HepG2 (cell line): ENCODE data around the gene ZDHHC11. TPM values are rescaled to one million over a fixed set of nuclear protein-coding genes. Genes with fewer than 3 reads are reported as not detected.

Experiments used
- ADNP ChIP-seq: sonication (generic); formaldehyde crosslinking; IDR thresholded peaks from 2 replicates; pipeline ENCODE4 v1.4.0; 2020; ENCODE audit warnings: missing genetic modification reagents
- BCL6 ChIP-seq: IDR thresholded peaks from 2 replicates; pipeline ENCODE4 v1.6.1; 2016; ENCODE audit warnings: missing genetic modification reagents, missing compliant biosample characterization
- FOXK2 ChIP-seq: fragments of 450-650 bp; IDR thresholded peaks from 2 replicates; pipeline ENCODE4 v1.6.1; 2016
- MAFG ChIP-seq: sonication (generic); formaldehyde crosslinking; IDR thresholded peaks from 2 replicates; pipeline ENCODE4 v1.5.1; 2020; ENCODE audit warnings: mild to moderate bottlenecking, missing genetic modification reagents
- POLR2AphosphoS2 ChIP-seq: IDR thresholded peaks from 2 replicates; pipeline ENCODE4 v1.6.1; 2011; ENCODE audit warnings: low read depth, low read length, improper control_type of control experiment
- POLR2G ChIP-seq: fragments of 200-400 bp; formaldehyde crosslinking; IDR thresholded peaks from 2 replicates; pipeline ENCODE4 v1.6.1; 2018; ENCODE audit warnings: mild to moderate bottlenecking, low read depth, low read length, moderate library complexity
- RAD51 ChIP-seq: fragments of 450-650 bp; IDR thresholded peaks from 2 replicates; pipeline ENCODE4 v1.6.1; 2016; ENCODE audit warnings: borderline replicate concordance
- RARA ChIP-seq: IDR thresholded peaks from 2 replicates; pipeline ENCODE4 v1.6.1; 2016; ENCODE audit warnings: missing genetic modification reagents, missing compliant biosample characterization
- SKI ChIP-seq: fragments of 450-650 bp; IDR thresholded peaks from one replicate; pipeline ENCODE4 v1.6.1; 2018; ENCODE audit warnings: mild to moderate bottlenecking; ENCODE audit not compliant: partially characterized antibody
- TBL1XR1 ChIP-seq: fragments of 150-350 bp; IDR thresholded peaks from 2 replicates; pipeline ENCODE4 v1.6.1; 2014; ENCODE audit warnings: borderline replicate concordance, low read length; ENCODE audit not compliant: partially characterized antibody
- ZFP37 ChIP-seq: sonication (generic); formaldehyde crosslinking; IDR thresholded peaks from 2 replicates; pipeline ENCODE4 v1.4.0; 2020; ENCODE audit warnings: missing genetic modification reagents, borderline replicate concordance
- ZFP90 ChIP-seq: sonication (generic); formaldehyde crosslinking; IDR thresholded peaks from 2 replicates; pipeline ENCODE4 v1.8.0; 2022; ENCODE audit warnings: missing genetic modification reagents, mild to moderate bottlenecking, inconsistent platforms, borderline replicate concordance
- ZNF274 ChIP-seq: sonication (generic); formaldehyde crosslinking; IDR thresholded peaks from 2 replicates; pipeline ENCODE4 v1.5.1; 2020; ENCODE audit warnings: mild to moderate bottlenecking, missing genetic modification reagents
- ZNF33B ChIP-seq: sonication (generic); formaldehyde crosslinking; IDR thresholded peaks from 2 replicates; pipeline ENCODE4 v1.5.1; 2020; ENCODE audit warnings: mild to moderate bottlenecking, missing genetic modification reagents
- ZNF34 ChIP-seq: sonication (generic); formaldehyde crosslinking; IDR thresholded peaks from 2 replicates; pipeline ENCODE4 v1.4.0; 2020; ENCODE audit warnings: mild to moderate bottlenecking, missing genetic modification reagents, borderline replicate concordance
- ZNF468 ChIP-seq: sonication (generic); formaldehyde crosslinking; IDR thresholded peaks from 2 replicates; pipeline ENCODE4 v1.8.0; 2022; ENCODE audit warnings: mild to moderate bottlenecking, moderate library complexity, missing genetic modification reagents
- ZNF746 ChIP-seq: sonication (generic); formaldehyde crosslinking; IDR thresholded peaks from 2 replicates; pipeline ENCODE4 v1.8.0; 2022; ENCODE audit warnings: mild to moderate bottlenecking, missing genetic modification reagents
- polyA plus RNA-seq, 8 experiments: library from polyadenylated mRNA; depleted of rRNA in 3 of 8; stranded (reverse) in 7 of 8; unstranded in 1 of 8; fragments of >200 nt; fragmentation: Illumina TruSeq in 4 of 8; extraction: Trizol in 4 of 8; gene quantifications; 2 replicates each; pipeline versions ENCODE4 v1.2.1 to v1.2.3, GENCODE V29; 2011 to 2016; ENCODE audit warnings: low read depth in 4 of 8, missing spikeins in 1 of 8, mixed read lengths in 1 of 8; ENCODE audit not compliant: insufficient read depth in 1 of 8
- total RNA-seq, 5 experiments: library from RNA; depleted of rRNA; stranded (reverse); fragments of >200 nt; fragmentation: Illumina TruSeq; extraction: Trizol; gene quantifications; 2 replicates each; pipeline ENCODE4 v1.2.3, GENCODE V29; 2016; ENCODE audit warnings: low read depth in 1 of 5
- TF ChIP-seq, protein P1 (sequence below): sonication (generic); formaldehyde crosslinking; IDR thresholded peaks from 2 replicates; pipeline ENCODE4 v1.5.1; 2020; ENCODE audit warnings: mild to moderate bottlenecking, missing genetic modification reagents, borderline replicate concordance
- TF ChIP-seq, protein P2 (sequence below): sonication (generic); formaldehyde crosslinking; IDR thresholded peaks from 2 replicates; pipeline ENCODE4 v1.8.0; 2022; ENCODE audit warnings: missing genetic modification reagents, mild to moderate bottlenecking, borderline replicate concordance
- TF ChIP-seq, protein P3 (sequence below): sonication (generic); formaldehyde crosslinking; IDR thresholded peaks from 2 replicates; pipeline ENCODE4 v1.5.0; 2020; ENCODE audit warnings: mild to moderate bottlenecking, missing genetic modification reagents, borderline replicate concordance

ZDHHC11 gene
- total and polyA plus RNA-seq, 2 of the 13 experiments (the other 11 are each of a cell fraction or from before 2014, with no cell fraction given) = 2.1 to 4.0 TPM

DNA sequence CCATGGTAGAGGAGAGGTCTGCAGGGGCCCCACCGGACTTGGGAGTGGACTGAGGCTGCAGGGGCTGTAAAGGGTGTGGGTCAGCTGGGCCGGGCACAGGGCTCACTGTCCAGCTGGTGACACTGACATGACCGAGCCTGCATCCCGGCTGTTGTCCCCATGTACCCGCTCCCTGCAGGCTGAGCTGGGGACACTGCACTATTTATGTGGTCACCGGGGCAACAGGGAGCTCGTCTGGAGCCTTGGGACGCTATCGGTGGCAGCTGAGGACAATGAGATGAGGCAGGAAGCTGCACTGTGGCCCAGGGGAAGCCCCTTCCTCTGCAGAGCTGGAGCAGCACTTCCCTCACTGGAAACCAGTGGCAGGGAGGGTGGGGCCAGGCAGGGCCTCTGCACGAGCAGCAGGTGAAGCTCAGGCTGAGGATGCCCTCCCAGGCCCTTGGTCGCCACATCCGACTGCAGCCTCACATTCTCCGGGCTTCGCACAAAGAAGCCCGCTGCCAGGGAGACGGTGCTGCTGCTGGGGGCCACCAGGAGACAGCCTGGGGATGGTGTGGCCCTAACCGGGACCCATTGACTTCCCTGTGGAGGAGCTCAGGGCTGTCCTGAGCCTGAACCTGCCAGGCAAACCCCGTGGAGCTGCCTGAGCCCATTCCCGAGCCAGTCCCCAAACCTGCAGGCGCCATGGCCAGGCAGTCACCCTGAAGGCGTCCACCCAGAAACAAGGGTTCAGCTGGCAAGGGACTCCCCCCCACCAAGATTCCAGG, 92.7 kb downstream of the ZDHHC11 start (continued):
- TF ChIP-seq FOXK2 = peak; percentile 49; the same call in 1 of the 2 replicates
- TF ChIP-seq, protein P1, sequence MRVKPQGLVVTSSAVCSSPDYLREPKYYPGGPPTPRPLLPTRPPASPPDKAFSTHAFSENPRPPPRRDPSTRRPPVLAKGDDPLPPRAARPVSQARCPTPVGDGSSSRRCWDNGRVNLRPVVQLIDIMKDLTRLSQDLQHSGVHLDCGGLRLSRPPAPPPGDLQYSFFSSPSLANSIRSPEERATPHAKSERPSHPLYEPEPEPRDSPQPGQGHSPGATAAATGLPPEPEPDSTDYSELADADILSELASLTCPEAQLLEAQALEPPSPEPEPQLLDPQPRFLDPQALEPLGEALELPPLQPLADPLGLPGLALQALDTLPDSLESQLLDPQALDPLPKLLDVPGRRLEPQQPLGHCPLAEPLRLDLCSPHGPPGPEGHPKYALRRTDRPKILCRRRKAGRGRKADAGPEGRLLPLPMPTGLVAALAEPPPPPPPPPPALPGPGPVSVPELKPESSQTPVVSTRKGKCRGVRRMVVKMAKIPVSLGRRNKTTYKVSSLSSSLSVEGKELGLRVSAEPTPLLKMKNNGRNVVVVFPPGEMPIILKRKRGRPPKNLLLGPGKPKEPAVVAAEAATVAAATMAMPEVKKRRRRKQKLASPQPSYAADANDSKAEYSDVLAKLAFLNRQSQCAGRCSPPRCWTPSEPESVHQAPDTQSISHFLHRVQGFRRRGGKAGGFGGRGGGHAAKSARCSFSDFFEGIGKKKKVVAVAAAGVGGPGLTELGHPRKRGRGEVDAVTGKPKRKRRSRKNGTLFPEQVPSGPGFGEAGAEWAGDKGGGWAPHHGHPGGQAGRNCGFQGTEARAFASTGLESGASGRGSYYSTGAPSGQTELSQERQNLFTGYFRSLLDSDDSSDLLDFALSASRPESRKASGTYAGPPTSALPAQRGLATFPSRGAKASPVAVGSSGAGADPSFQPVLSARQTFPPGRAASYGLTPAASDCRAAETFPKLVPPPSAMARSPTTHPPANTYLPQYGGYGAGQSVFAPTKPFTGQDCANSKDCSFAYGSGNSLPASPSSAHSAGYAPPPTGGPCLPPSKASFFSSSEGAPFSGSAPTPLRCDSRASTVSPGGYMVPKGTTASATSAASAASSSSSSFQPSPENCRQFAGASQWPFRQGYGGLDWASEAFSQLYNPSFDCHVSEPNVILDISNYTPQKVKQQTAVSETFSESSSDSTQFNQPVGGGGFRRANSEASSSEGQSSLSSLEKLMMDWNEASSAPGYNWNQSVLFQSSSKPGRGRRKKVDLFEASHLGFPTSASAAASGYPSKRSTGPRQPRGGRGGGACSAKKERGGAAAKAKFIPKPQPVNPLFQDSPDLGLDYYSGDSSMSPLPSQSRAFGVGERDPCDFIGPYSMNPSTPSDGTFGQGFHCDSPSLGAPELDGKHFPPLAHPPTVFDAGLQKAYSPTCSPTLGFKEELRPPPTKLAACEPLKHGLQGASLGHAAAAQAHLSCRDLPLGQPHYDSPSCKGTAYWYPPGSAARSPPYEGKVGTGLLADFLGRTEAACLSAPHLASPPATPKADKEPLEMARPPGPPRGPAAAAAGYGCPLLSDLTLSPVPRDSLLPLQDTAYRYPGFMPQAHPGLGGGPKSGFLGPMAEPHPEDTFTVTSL (CRISPR knock-in tag) = no peak
- TF ChIP-seq, protein P2, sequence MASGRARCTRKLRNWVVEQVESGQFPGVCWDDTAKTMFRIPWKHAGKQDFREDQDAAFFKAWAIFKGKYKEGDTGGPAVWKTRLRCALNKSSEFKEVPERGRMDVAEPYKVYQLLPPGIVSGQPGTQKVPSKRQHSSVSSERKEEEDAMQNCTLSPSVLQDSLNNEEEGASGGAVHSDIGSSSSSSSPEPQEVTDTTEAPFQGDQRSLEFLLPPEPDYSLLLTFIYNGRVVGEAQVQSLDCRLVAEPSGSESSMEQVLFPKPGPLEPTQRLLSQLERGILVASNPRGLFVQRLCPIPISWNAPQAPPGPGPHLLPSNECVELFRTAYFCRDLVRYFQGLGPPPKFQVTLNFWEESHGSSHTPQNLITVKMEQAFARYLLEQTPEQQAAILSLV = 0 out of 2 replicates have a peak, but pooled peaks have one; percentile 17
- no peak for TF ChIP-seq ZFP90
- TF ChIP-seq RARA (CRISPR knock-in tag) = no peak
- no peak for TF ChIP-seq ZNF746
- no peak for TF ChIP-seq POLR2G
- peak; percentile 50 for TF ChIP-seq SKI
- TF ChIP-seq, protein P3, sequence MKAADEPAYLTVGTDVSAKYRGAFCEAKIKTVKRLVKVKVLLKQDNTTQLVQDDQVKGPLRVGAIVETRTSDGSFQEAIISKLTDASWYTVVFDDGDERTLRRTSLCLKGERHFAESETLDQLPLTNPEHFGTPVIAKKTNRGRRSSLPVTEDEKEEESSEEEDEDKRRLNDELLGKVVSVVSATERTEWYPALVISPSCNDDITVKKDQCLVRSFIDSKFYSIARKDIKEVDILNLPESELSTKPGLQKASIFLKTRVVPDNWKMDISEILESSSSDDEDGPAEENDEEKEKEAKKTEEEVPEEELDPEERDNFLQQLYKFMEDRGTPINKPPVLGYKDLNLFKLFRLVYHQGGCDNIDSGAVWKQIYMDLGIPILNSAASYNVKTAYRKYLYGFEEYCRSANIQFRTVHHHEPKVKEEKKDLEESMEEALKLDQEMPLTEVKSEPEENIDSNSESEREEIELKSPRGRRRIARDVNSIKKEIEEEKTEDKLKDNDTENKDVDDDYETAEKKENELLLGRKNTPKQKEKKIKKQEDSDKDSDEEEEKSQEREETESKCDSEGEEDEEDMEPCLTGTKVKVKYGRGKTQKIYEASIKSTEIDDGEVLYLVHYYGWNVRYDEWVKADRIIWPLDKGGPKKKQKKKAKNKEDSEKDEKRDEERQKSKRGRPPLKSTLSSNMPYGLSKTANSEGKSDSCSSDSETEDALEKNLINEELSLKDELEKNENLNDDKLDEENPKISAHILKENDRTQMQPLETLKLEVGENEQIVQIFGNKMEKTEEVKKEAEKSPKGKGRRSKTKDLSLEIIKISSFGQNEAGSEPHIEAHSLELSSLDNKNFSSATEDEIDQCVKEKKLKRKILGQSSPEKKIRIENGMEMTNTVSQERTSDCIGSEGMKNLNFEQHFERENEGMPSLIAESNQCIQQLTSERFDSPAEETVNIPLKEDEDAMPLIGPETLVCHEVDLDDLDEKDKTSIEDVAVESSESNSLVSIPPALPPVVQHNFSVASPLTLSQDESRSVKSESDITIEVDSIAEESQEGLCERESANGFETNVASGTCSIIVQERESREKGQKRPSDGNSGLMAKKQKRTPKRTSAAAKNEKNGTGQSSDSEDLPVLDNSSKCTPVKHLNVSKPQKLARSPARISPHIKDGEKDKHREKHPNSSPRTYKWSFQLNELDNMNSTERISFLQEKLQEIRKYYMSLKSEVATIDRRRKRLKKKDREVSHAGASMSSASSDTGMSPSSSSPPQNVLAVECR = peak; percentile 40; the same call in 1 of the 2 replicates
- no peak for TF ChIP-seq BCL6 (CRISPR knock-in tag)
- no peak for TF ChIP-seq MAFG (CRISPR knock-in tag)
- no peak for TF ChIP-seq ZNF33B (CRISPR knock-in tag)
- TF ChIP-seq ZNF34 = no peak
- TF ChIP-seq ZFP37 (CRISPR knock-in tag) = no peak
- TF ChIP-seq RAD51 = no peak
- TF ChIP-seq POLR2AphosphoS2 = no peak
- TF ChIP-seq ZNF274 = 0 out of 2 replicates have a peak, but pooled peaks have one; percentile 10
- TF ChIP-seq ADNP (CRISPR knock-in tag) = no peak
- no peak for TF ChIP-seq ZNF468 (CRISPR knock-in tag)
- no peak for TF ChIP-seq TBL1XR1
